A673 (cell line): ENCODE measurements around the gene ANP32A. TPM values are rescaled to one million over a fixed set of nuclear protein-coding genes. Genes with fewer than 3 reads are reported as not detected.

Experiments used
- BruUV-seq: library from RNA; stranded (reverse); fragments of 400-500 nt; replicated peaks from 2 replicates; lab custom pipeline; 2021; lab: Mats Ljungman, UMichigan
- CTCF ChIA-PET: fragments of 300-600 bp; sonication (Branson Sonifier 250); formaldehyde crosslinking; loops from one replicate; lab custom pipeline; 2022; ENCODE audit warnings: antibody characterized with exemption; lab: Charles Lee
- POLR2A ChIA-PET: fragments of 300-600 bp; sonication (Branson Sonifier 250); formaldehyde crosslinking; loops from one replicate; lab custom pipeline; 2022; ENCODE audit warnings: antibody characterized with exemption; ENCODE audit not compliant: low non-redundant PET; lab: Charles Lee
- DNase-seq: peaks from one replicate; pipeline ENCODE4 v3.0.0-alpha.2; 2015; ENCODE audit warnings: low spot score
- H3K27ac ChIP-seq: fragments of 200-600 bp; sonication (generic); 2 replicates; pipeline ENCODE4 v1.5.1; 2016; ENCODE audit warnings: mixed run types, low read depth, mild to moderate bottlenecking, mixed read lengths, antibody characterized with exemption, low read length; ENCODE audit not compliant: poor library complexity, severe bottlenecking
- H3K27me3 ChIP-seq: fragments of 200-600 bp; sonication (generic); replicated peaks from 2 replicates; pipeline ENCODE4 v1.6.1; 2017; ENCODE audit warnings: mixed run types, low read depth, mild to moderate bottlenecking, mixed read lengths, antibody characterized with exemption, low read length; ENCODE audit not compliant: insufficient read depth, poor library complexity
- H3K36me3 ChIP-seq: fragments of 200-600 bp; sonication (generic); 2 replicates; pipeline ENCODE4 v1.6.1; 2016; ENCODE audit warnings: mixed run types, mild to moderate bottlenecking, mixed read lengths, antibody characterized with exemption, low read length; ENCODE audit not compliant: insufficient read depth, poor library complexity, severe bottlenecking
- H3K4me1 ChIP-seq: fragments of 200-600 bp; sonication (generic); 2 replicates; pipeline ENCODE4 v1.6.1; 2017; ENCODE audit warnings: mixed run types, mild to moderate bottlenecking, mixed read lengths, antibody characterized with exemption, low read length; ENCODE audit not compliant: insufficient read depth, poor library complexity, severe bottlenecking
- H3K4me3 ChIP-seq: fragments of 200-600 bp; sonication (generic); 2 replicates; pipeline ENCODE4 v1.5.1; 2016; ENCODE audit warnings: low read depth, mixed run types, mild to moderate bottlenecking, mixed read lengths, low read length; ENCODE audit not compliant: poor library complexity, severe bottlenecking
- H3K9me3 ChIP-seq: fragments of 200-600 bp; sonication (generic); 2 replicates; pipeline ENCODE4 v1.6.1; 2016; ENCODE audit warnings: mixed run types, low read depth, mild to moderate bottlenecking, mixed read lengths, antibody characterized with exemption, low read length; ENCODE audit not compliant: poor library complexity, severe bottlenecking
- EZH2 ChIP-seq: fragments of 200-600 bp; sonication (generic); IDR thresholded peaks from 2 replicates; pipeline ENCODE4 v1.6.1; 2017; ENCODE audit warnings: borderline replicate concordance, low read depth, mild to moderate bottlenecking, mixed read lengths, antibody characterized with exemption, low read length; ENCODE audit not compliant: poor library complexity, severe bottlenecking
- intact Hi-C: fragments of 100-400 bp; cut with micrococcal nuclease; formaldehyde crosslinking; loops from one replicate; pipeline ENCODE4 v1.10.0; 2022; ENCODE audit not compliant: unreplicated experiment
- total RNA-seq: library from RNA; stranded (reverse); gene quantifications from 2 replicates; pipeline ENCODE4 v1.2.3, GENCODE V29; 2021
- TF ChIP-seq, protein P1 (sequence below): fragments of 300-800, 200-600 bp; sonication (generic); conservative IDR thresholded peaks from 2 replicates; pipeline ENCODE4 v1.5.1; 2017; ENCODE audit warnings: low read depth, mild to moderate bottlenecking, antibody characterized with exemption, low read length, moderate library complexity, mixed read lengths

The ANP32A gene
- total RNA-seq, 1 experiment from 2014 or later, result 331 TPM

DNA sequence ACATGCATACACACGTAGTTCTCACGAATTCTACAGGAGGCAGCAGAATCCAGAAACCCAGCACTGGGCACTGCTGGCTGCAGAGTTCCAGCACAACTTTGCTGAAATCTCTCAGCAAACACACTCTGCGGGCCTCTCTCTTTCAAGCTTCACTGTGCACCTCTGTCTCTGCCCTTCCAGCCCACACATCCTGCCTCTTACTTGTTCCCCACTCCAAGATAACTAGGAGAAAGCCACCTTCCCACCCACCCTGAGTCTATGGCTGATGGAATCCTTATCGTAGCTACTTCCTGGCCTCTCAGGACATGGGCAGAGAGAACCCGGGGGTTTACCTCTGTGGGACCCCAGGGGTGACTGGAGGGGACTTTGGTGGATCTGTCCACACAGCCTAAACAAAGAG, 11.9 kb downstream of the ANP32A start:
- intact Hi-C loops, result no loop called here
- Histone ChIP-seq H3K4me1 (peaks cover 16% of the 10 kb centered on the region), H3K9me3 (no peaks in the 10 kb centered on the region), H3K27me3 (no peaks in the 10 kb centered on the region), H3K4me3 (no peak overlapping the region), H3K36me3 (peaks cover 13% of the 10 kb centered on the region), H3K27ac (peak overlapping the region; percentile 43)
- DNase-seq, result no peak
- ChIA-PET CTCF (no interaction called here), POLR2A (interaction anchor here (0.7 kb wide), 1 partner anchor 13 kb away, joined by 3 read pairs; no protein-coding TSS in a partner anchor)
- no TSS peak for BruUV-seq
- TF ChIP-seq, protein P1, sequence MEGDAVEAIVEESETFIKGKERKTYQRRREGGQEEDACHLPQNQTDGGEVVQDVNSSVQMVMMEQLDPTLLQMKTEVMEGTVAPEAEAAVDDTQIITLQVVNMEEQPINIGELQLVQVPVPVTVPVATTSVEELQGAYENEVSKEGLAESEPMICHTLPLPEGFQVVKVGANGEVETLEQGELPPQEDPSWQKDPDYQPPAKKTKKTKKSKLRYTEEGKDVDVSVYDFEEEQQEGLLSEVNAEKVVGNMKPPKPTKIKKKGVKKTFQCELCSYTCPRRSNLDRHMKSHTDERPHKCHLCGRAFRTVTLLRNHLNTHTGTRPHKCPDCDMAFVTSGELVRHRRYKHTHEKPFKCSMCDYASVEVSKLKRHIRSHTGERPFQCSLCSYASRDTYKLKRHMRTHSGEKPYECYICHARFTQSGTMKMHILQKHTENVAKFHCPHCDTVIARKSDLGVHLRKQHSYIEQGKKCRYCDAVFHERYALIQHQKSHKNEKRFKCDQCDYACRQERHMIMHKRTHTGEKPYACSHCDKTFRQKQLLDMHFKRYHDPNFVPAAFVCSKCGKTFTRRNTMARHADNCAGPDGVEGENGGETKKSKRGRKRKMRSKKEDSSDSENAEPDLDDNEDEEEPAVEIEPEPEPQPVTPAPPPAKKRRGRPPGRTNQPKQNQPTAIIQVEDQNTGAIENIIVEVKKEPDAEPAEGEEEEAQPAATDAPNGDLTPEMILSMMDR, result no peak
- TF ChIP-seq EZH2, result no peak

DNA sequence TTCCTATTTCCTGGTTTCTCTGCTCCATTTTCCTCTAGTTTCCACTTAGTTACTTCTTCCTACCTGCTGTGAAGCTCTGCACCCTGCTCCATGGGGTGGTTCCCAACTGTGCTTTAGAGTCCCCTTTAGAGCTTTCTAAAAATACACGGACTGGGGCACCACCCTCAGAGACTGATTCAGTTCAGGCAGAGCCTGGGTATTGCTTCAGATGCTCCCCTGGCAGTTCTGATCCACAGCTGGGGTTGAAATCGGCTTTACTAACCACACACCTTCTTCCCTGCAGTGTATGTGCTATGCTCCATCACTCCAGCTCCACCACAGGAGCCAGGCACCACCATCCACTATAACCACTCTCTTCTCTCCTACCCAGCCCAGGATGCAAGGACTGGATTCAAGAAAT, 12.6 kb downstream of the ANP32A start:
- ChIA-PET CTCF (no interaction called here), POLR2A (interaction anchor here (0.9 kb wide), 1 partner anchor 12 kb away, joined by 5 read pairs; no protein-coding TSS in a partner anchor)
- Histone ChIP-seq H3K4me1 (peaks cover 13% of the 10 kb centered on the region), H3K4me3 (no peak overlapping the region), H3K27me3 (no peaks in the 10 kb centered on the region), H3K27ac (peak overlapping the region; percentile 16), H3K36me3 (peaks cover 13% of the 10 kb centered on the region), H3K9me3 (no peaks in the 10 kb centered on the region)
- no peak for TF ChIP-seq EZH2
- TF ChIP-seq, protein P1, result no peak
- BruUV-seq, result no TSS peak
- DNase-seq, result no peak
- intact Hi-C loops, result no loop called here

GRCh38 chr15:68807249-68807648, 13.4 kb downstream of the ANP32A start:
- Histone ChIP-seq H3K4me3 (no peak overlapping the region), H3K27ac (no peak overlapping the region), H3K4me1 (peaks cover 9% of the 10 kb centered on the region), H3K9me3 (no peaks in the 10 kb centered on the region), H3K27me3 (no peaks in the 10 kb centered on the region), H3K36me3 (peaks cover 13% of the 10 kb centered on the region)
- intact Hi-C loops, result no loop called here
- ChIA-PET POLR2A (interaction anchor here (0.9 kb wide), 1 partner anchor 12 kb away, joined by 5 read pairs; no protein-coding TSS in a partner anchor), CTCF (no interaction called here)
- DNase-seq, result no peak
- no peak for TF ChIP-seq EZH2
- TF ChIP-seq, protein P1, result no peak
- BruUV-seq, result no TSS peak
